Tibial nerve (tissue), 4 donors: ENCODE data around the gene FANCC. TPM values are rescaled to one million over a fixed set of nuclear protein-coding genes. Genes with fewer than 3 reads are reported as not detected.

Experiments
- DNase-seq, 2 donors: peaks; one replicate each; pipeline ENCODE4 v3.0.0-alpha.2; 2019; ENCODE audit warnings: low spot score in 2 of 2
- H3K27ac ChIP-seq, 4 donors: fragments of 200-600 bp; sonication (generic) in 3 of 4; one replicate each; pipeline ENCODE4 v1.5.1; 2017 to 2019; ENCODE audit warnings: mild to moderate bottlenecking in 1 of 4
- H3K27me3 ChIP-seq, 2 donors: fragments of 200-600 bp; sonication (generic) in 1 of 2; one replicate each; pipeline versions ENCODE4 v1.5.1 to v1.6.0; 2017 to 2019
- H3K36me3 ChIP-seq, 3 donors: fragments of 200-600 bp; sonication (generic); one replicate each; pipeline ENCODE4 v1.5.1; 2018 to 2019
- H3K4me1 ChIP-seq, 4 donors: fragments of 200-600 bp; sonication (generic) in 3 of 4; one replicate each; pipeline ENCODE4 v1.5.1; 2017 to 2019
- H3K4me3 ChIP-seq, 4 donors: fragments of 200-600 bp; sonication (generic) in 3 of 4; one replicate each; pipeline ENCODE4 v1.5.1; 2017 to 2019; ENCODE audit warnings: mild to moderate bottlenecking in 1 of 4, moderate library complexity in 1 of 4
- H3K9me3 ChIP-seq, 4 donors: fragments of 200-600 bp; sonication (generic) in 3 of 4; one replicate each; pipeline ENCODE4 v1.5.1; 2017 to 2019
- CTCF ChIP-seq, 5 experiments: fragments of 200-600 bp in 3 of 5; fragments of 450-650 bp in 2 of 5; sonication (generic) in 3 of 5; IDR thresholded peaks; one replicate each; pipeline ENCODE4 v1.5.1; 2016 to 2019; ENCODE audit warnings: antibody characterized with exemption in 5 of 5, mild to moderate bottlenecking in 3 of 5, moderate library complexity in 2 of 5
- EP300 ChIP-seq, 2 donors: sonication (generic); formaldehyde crosslinking; IDR thresholded peaks; one replicate each; pipeline ENCODE4 v1.6.1; 2017; ENCODE audit warnings: antibody characterized with exemption in 2 of 2, mild to moderate bottlenecking in 1 of 2
- POLR2A ChIP-seq, 2 donors: fragments of 450-650 bp; IDR thresholded peaks; one replicate each; pipeline ENCODE4 v1.6.1; 2017; ENCODE audit warnings: antibody characterized with exemption in 2 of 2, mild to moderate bottlenecking in 2 of 2, moderate library complexity in 2 of 2
- WGBS, 2 donors: methylation state at CpG; one replicate each; pipeline ENCODE4 v1.1.5; 2018; 5-methylcytosine and 5-hydroxymethylcytosine counted together
- total RNA-seq, 4 donors: library from RNA; depleted of rRNA; stranded (reverse); fragments of >200 nt; gene quantifications; one replicate each; pipeline ENCODE4 v1.1.0, GENCODE V29; 2016

The FANCC gene
- total RNA-seq, 4 donors from 2014 or later: 6.5 to 12.6 (median 10.2) TPM

GRCh38 chr9:95317893-95318211, 343 bp upstream of the FANCC start:
- Histone ChIP-seq H3K27ac (peak overlapping the region; percentile 88 to 92 (median 91)), H3K4me1 (peaks cover 0 to 17% (median 3%) of the 10 kb centered on the region in 4 donors), H3K4me3 (peak overlapping the region; percentile 74 to 99 (median 90)), H3K36me3 (no peaks in the 10 kb centered on the region), H3K27me3 (no peaks in the 10 kb centered on the region), H3K9me3 (no peaks in the 10 kb centered on the region)
- TF ChIP-seq EP300 (IDR thresholded peaks at IDR 0.05): no peak
- no peak for TF ChIP-seq CTCF (IDR thresholded peaks at IDR 0.05)
- peak in 1 of 2 donors; percentile 0 for TF ChIP-seq POLR2A (IDR thresholded peaks at IDR 0.05)
- DNase-seq: no peak
- WGBS, 2 donors: 5 to 6% methylated on average over 10 of the region's 10 CpGs

- DNase-seq: peak in 1 of 2 donors; percentile 25
- Histone ChIP-seq H3K36me3 (no peaks in the 10 kb centered on the region), H3K4me3 (peak overlapping the region; percentile 74 to 99 (median 90)), H3K9me3 (no peaks in the 10 kb centered on the region), H3K4me1 (peaks cover 0 to 19% (median 4%) of the 10 kb centered on the region in 4 donors), H3K27ac (peak overlapping the region; percentile 88 to 92 (median 91)), H3K27me3 (no peaks in the 10 kb centered on the region)
- TF ChIP-seq EP300 (IDR thresholded peaks at IDR 0.05) (no peak), CTCF (IDR thresholded peaks at IDR 0.05) (peak in 1 of 5 experiments; percentile 11), POLR2A (IDR thresholded peaks at IDR 0.05) (no peak)
- WGBS, 2 donors: 0 to 1% methylated on average over 22 of the region's 22 CpGs
Measured at GRCh38 chr9:95316794-95317118, 753 bp downstream of the FANCC start.

GRCh38 chr9:95316274-95316673, 1.2 kb downstream of the FANCC start:
- Histone ChIP-seq H3K9me3 (no peaks in the 10 kb centered on the region), H3K27ac (peak overlapping the region in 3 of 4 donors; percentile 90 to 92 (median 92)), H3K4me1 (peaks cover 0 to 19% (median 4%) of the 10 kb centered on the region in 4 donors), H3K36me3 (no peaks in the 10 kb centered on the region), H3K4me3 (peak overlapping the region; percentile 74 to 99 (median 90)), H3K27me3 (no peaks in the 10 kb centered on the region)
- TF ChIP-seq CTCF (IDR thresholded peaks at IDR 0.05): no peak
- no peak for TF ChIP-seq EP300 (IDR thresholded peaks at IDR 0.05)
- no peak for TF ChIP-seq POLR2A (IDR thresholded peaks at IDR 0.05)
- DNase-seq: no peak
- WGBS, 2 donors: 32 to 33% methylated on average over 3 of the region's 3 CpGs

- H3K4me1 ChIP-seq: peaks cover 0 to 19% (median 4%) of the 10 kb centered on the region in 4 donors
- no peak overlapping the region for H3K4me3 ChIP-seq
- 88 to 95% methylated on average over 12 of the region's 12 CpGs for WGBS, 2 donors
- TF ChIP-seq POLR2A (IDR thresholded peaks at IDR 0.05): no peak
- TF ChIP-seq EP300 (IDR thresholded peaks at IDR 0.05): no peak
- TF ChIP-seq CTCF (IDR thresholded peaks at IDR 0.05): no peak
- DNase-seq: no peak
- H3K27ac ChIP-seq: no peak overlapping the region
- no peaks in the 10 kb centered on the region for H3K36me3 ChIP-seq
- no peaks in the 10 kb centered on the region for H3K27me3 ChIP-seq
- H3K9me3 ChIP-seq: no peaks in the 10 kb centered on the region
Measured at GRCh38 chr9:95315108-95315746, 2.3 kb downstream of the FANCC start.

GRCh38 chr9:95313010-95313498, 4.5 kb downstream of the FANCC start:
- WGBS, 2 donors: 58 to 59% methylated on average over 29 of the region's 29 CpGs
- Histone ChIP-seq H3K36me3 (no peaks in the 10 kb centered on the region), H3K4me3 (peak overlapping the region; percentile 9 to 46 (median 30)), H3K27me3 (no peaks in the 10 kb centered on the region), H3K27ac (no peak overlapping the region), H3K9me3 (no peaks in the 10 kb centered on the region), H3K4me1 (peaks cover 0 to 19% (median 4%) of the 10 kb centered on the region in 4 donors)
- DNase-seq: peak in 1 of 2 donors; percentile 21
- TF ChIP-seq POLR2A (IDR thresholded peaks at IDR 0.05) (no peak), EP300 (IDR thresholded peaks at IDR 0.05) (no peak), CTCF (IDR thresholded peaks at IDR 0.05) (no peak)
